ENCODE results near the gene THSD7B. TPM values are rescaled to one million over a fixed set of nuclear protein-coding genes. Genes with fewer than 3 reads are reported as not detected.
"Not testable (repeated sequence)": the region's sequence is repeated elsewhere in the genome, so short reads cannot be mapped to it uniquely, and the experiment has no call there.

The THSD7B gene
- total RNA-seq, 6 donors from 2014 or later = 0.47 TPM; not detected in 5

- no peaks in the 10 kb centered on the region for H3K36me3 ChIP-seq
- DNase-seq (no peak), ATAC-seq (ENCODE audit: low FRiP score in 2 of 2) (no peak)
- H3K4me1 ChIP-seq = no peaks in the 10 kb centered on the region
- TF ChIP-seq POLR2AphosphoS5 (IDR thresholded peaks at IDR 0.05) (no peak), CTCF (IDR thresholded peaks at IDR 0.05) (no peak), POLR2A (IDR thresholded peaks at IDR 0.05) (no peak), EP300 (IDR thresholded peaks at IDR 0.05) (no peak)
- no peaks in the 10 kb centered on the region for H3K27me3 ChIP-seq
- no peak overlapping the region for H3K4me3 ChIP-seq
- WGBS, 2 donors = 68 to 90% methylated on average over 1 of the region's 1 CpG
- no peaks in the 10 kb centered on the region for H3K9me3 ChIP-seq
- no peak overlapping the region for H3K27ac ChIP-seq
These were observed 774.0 kb downstream of the THSD7B start for GRCh38 chr2:137539336-137539735.

GRCh38 chr2:137547842-137548241, 782.5 kb downstream of the THSD7B start:
- H3K27me3 ChIP-seq = no peaks in the 10 kb centered on the region
- 80 to 82% methylated on average over 6 of the region's 6 CpGs for WGBS, 2 donors
- H3K9me3 ChIP-seq = no peaks in the 10 kb centered on the region
- no peak for ATAC-seq (ENCODE audit: low FRiP score in 2 of 2)
- no peak overlapping the region for H3K4me3 ChIP-seq
- H3K36me3 ChIP-seq = no peaks in the 10 kb centered on the region
- no peak for TF ChIP-seq EP300 (IDR thresholded peaks at IDR 0.05)
- TF ChIP-seq POLR2A (IDR thresholded peaks at IDR 0.05) = no peak
- TF ChIP-seq CTCF (IDR thresholded peaks at IDR 0.05) = no peak
- TF ChIP-seq POLR2AphosphoS5 (IDR thresholded peaks at IDR 0.05) = no peak
- no peaks in the 10 kb centered on the region for H3K4me1 ChIP-seq
- H3K27ac ChIP-seq = no peak overlapping the region
- DNase-seq = no peak

GRCh38 chr2:137566387-137566786, 801.0 kb downstream of the THSD7B start:
- DNase-seq = no peak
- H3K36me3 ChIP-seq = no peaks in the 10 kb centered on the region
- TF ChIP-seq EP300 (IDR thresholded peaks at IDR 0.05) (no peak), POLR2A (IDR thresholded peaks at IDR 0.05) (no peak), POLR2AphosphoS5 (IDR thresholded peaks at IDR 0.05) (no peak), CTCF (IDR thresholded peaks at IDR 0.05) (no peak)
- H3K9me3 ChIP-seq = no peaks in the 10 kb centered on the region
- ATAC-seq (ENCODE audit: low FRiP score in 2 of 2) = peak in 1 of 2 donors; percentile 69
- H3K27me3 ChIP-seq = no peaks in the 10 kb centered on the region
- 58 to 89% methylated on average over 1 of the region's 1 CpG for WGBS, 2 donors
- H3K4me3 ChIP-seq = no peak overlapping the region
- H3K27ac ChIP-seq = no peak overlapping the region
- H3K4me1 ChIP-seq = no peaks in the 10 kb centered on the region

GRCh38 chr2:137570484-137570883, 805.1 kb downstream of the THSD7B start:
- H3K27ac ChIP-seq = no peak overlapping the region
- no peaks in the 10 kb centered on the region for H3K9me3 ChIP-seq
- no peaks in the 10 kb centered on the region for H3K4me1 ChIP-seq
- ATAC-seq (ENCODE audit: low FRiP score in 2 of 2) (no peak), DNase-seq (no peak)
- H3K4me3 ChIP-seq = no peak overlapping the region
- H3K27me3 ChIP-seq = no peaks in the 10 kb centered on the region
- TF ChIP-seq POLR2AphosphoS5 (IDR thresholded peaks at IDR 0.05) = no peak
- 83 to 90% methylated on average over 3 of the region's 3 CpGs for WGBS, 2 donors
- no peaks in the 10 kb centered on the region for H3K36me3 ChIP-seq

- not testable (repeated sequence) for DNase-seq; H3K36me3 ChIP-seq; H3K4me3 ChIP-seq; H3K27ac ChIP-seq; H3K4me1 ChIP-seq; ATAC-seq (ENCODE audit: low FRiP score in 2 of 2); H3K27me3 ChIP-seq
- 50 to 91% methylated on average over 2 to 5 of the region's 5 CpGs for WGBS, 2 donors
- peaks cover 0 to 10% (median 2%) of the 10 kb centered on the region in 4 donors for H3K9me3 ChIP-seq
These were observed 822.5 kb downstream of the THSD7B start for GRCh38 chr2:137587834-137588233.

GRCh38 chr2:137588578-137588977, 823.2 kb downstream of the THSD7B start:
- not testable (repeated sequence) for H3K36me3 ChIP-seq; ATAC-seq (ENCODE audit: low FRiP score in 2 of 2); H3K27ac ChIP-seq; H3K4me3 ChIP-seq; H3K27me3 ChIP-seq; H3K4me1 ChIP-seq; DNase-seq
- peaks cover 0 to 10% (median 2%) of the 10 kb centered on the region in 4 donors for H3K9me3 ChIP-seq
- 82 to 100% methylated on average over 1 of the region's 1 CpG for WGBS, 2 donors

Measured in upper lobe of left lung (tissue), 6 donors.